HCT116 (cell line): Measurements from ENCODE around the gene RPL41.

Experiments used
- CEBPB ChIP-seq: IDR thresholded peaks from 2 replicates; pipeline ENCODE4 v1.6.1; 2012; ENCODE audit warnings: low read depth
- EGR1 ChIP-seq: IDR thresholded peaks from 2 replicates; pipeline ENCODE4 v1.6.1; 2012; ENCODE audit warnings: low read depth
- ELF1 ChIP-seq: IDR thresholded peaks from 2 replicates; pipeline ENCODE4 v1.6.1; 2012; ENCODE audit warnings: low read depth, borderline replicate concordance
- EZH2 ChIP-seq: fragments of 200-600 bp; sonication (generic); IDR thresholded peaks from 2 replicates; pipeline ENCODE4 v1.6.1; 2017; ENCODE audit warnings: antibody characterized with exemption, mixed run types
- EZH2phosphoT487 ChIP-seq: fragments of 200-600 bp; IDR thresholded peaks from 2 replicates; pipeline ENCODE4 v1.6.1; 2018; ENCODE audit warnings: antibody characterized with exemption, borderline replicate concordance
- JUND ChIP-seq: IDR thresholded peaks from 2 replicates; pipeline ENCODE4 v1.6.1; 2012
- MAX ChIP-seq: IDR thresholded peaks from 2 replicates; pipeline ENCODE4 v1.6.1; 2012
- POLR2A ChIP-seq: IDR thresholded peaks from 2 replicates; pipeline ENCODE4 v1.7.0; 2011; ENCODE audit warnings: borderline replicate concordance; ENCODE audit not compliant: insufficient read depth, insufficient read length; ENCODE audit errors: extremely low read depth
- POLR2AphosphoS5 ChIP-seq: IDR thresholded peaks from 2 replicates; pipeline ENCODE4 v1.6.1; 2011; ENCODE audit warnings: mild to moderate bottlenecking, low read depth, low read length, moderate library complexity
- REST ChIP-seq: IDR thresholded peaks from 2 replicates; pipeline ENCODE4 v1.6.1; 2012; ENCODE audit warnings: low read depth
- SIN3A ChIP-seq: IDR thresholded peaks from 2 replicates; pipeline ENCODE4 v1.6.1; 2012; ENCODE audit warnings: low read depth
- TCF7L2 ChIP-seq: IDR thresholded peaks from 2 replicates; pipeline ENCODE4 v1.7.0; 2011; ENCODE audit warnings: borderline replicate concordance, inconsistent platforms; ENCODE audit not compliant: insufficient read depth, insufficient read length; ENCODE audit errors: extremely low read depth
- TF ChIP-seq, protein P1 (sequence below), 3 experiments: fragments of 200-600 bp in 1 of 3; sonication (generic) in 1 of 3; IDR thresholded peaks in 2 of 3; conservative IDR thresholded peaks in 1 of 3; 2 replicates each; pipeline ENCODE4 v1.5.1; 2012 to 2017; ENCODE audit warnings: low read depth in 2 of 3, low read length in 2 of 3, antibody characterized with exemption in 1 of 3, borderline replicate concordance in 1 of 3, control low read depth in 1 of 3, mild to moderate bottlenecking in 1 of 3, mixed read lengths in 1 of 3, mixed run types in 1 of 3, moderate library complexity in 1 of 3; ENCODE audit not compliant: insufficient read depth in 1 of 3

GRCh38 chr12:56115329-56115728 is 1.1 kb upstream of the RPL41 start:
- TF ChIP-seq EZH2 (no peak), EZH2phosphoT487 (no peak), POLR2A (no peak), REST (no peak), SIN3A (no peak), JUND (no peak), POLR2AphosphoS5 (no peak), CEBPB (no peak), ELF1 (no peak), TCF7L2 (no peak), MAX (no peak), EGR1 (no peak)
- TF ChIP-seq, protein P1, sequence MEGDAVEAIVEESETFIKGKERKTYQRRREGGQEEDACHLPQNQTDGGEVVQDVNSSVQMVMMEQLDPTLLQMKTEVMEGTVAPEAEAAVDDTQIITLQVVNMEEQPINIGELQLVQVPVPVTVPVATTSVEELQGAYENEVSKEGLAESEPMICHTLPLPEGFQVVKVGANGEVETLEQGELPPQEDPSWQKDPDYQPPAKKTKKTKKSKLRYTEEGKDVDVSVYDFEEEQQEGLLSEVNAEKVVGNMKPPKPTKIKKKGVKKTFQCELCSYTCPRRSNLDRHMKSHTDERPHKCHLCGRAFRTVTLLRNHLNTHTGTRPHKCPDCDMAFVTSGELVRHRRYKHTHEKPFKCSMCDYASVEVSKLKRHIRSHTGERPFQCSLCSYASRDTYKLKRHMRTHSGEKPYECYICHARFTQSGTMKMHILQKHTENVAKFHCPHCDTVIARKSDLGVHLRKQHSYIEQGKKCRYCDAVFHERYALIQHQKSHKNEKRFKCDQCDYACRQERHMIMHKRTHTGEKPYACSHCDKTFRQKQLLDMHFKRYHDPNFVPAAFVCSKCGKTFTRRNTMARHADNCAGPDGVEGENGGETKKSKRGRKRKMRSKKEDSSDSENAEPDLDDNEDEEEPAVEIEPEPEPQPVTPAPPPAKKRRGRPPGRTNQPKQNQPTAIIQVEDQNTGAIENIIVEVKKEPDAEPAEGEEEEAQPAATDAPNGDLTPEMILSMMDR (IDR thresholded peaks at IDR 0.05 in 2 of 3, conservative IDR thresholded peaks at IDR 0.05 in 1 of 3; ENCODE audit: borderline replicate concordance in 1 of 3, insufficient read depth in 1 of 3, low read depth in 2 of 3, low read length in 2 of 3) = no peak
